Sigmoid colon (tissue), 7 donors: ENCODE data around the gene ADA. TPM values are rescaled to one million over a fixed set of nuclear protein-coding genes. Genes with fewer than 3 reads are reported as not detected.

Source experiments
- DNase-seq: peaks from one replicate; pipeline ENCODE4 v3.0.0-alpha.2; 2019
- H3K27ac ChIP-seq, 4 donors: fragments of 200-600 bp; sonication (generic); one replicate each; pipeline ENCODE4 v1.5.1; 2016 to 2019; ENCODE audit warnings: mild to moderate bottlenecking in 1 of 4
- H3K27me3 ChIP-seq, 3 donors: fragments of 200-600 bp; sonication (generic); one replicate each; pipeline ENCODE4 v1.5.1; 2019; ENCODE audit warnings: mild to moderate bottlenecking in 1 of 3
- H3K36me3 ChIP-seq, 4 donors: fragments of 200-600 bp; sonication (generic); one replicate each; pipeline ENCODE4 v1.5.1; 2016 to 2019
- H3K4me1 ChIP-seq, 4 donors: fragments of 200-600 bp; sonication (generic); one replicate each; pipeline ENCODE4 v1.5.1; 2017 to 2019
- H3K4me3 ChIP-seq, 4 donors: fragments of 200-600 bp; sonication (generic); one replicate each; pipeline ENCODE4 v1.5.1; 2017 to 2019; ENCODE audit warnings: mild to moderate bottlenecking in 2 of 4, moderate library complexity in 1 of 4
- H3K9me3 ChIP-seq, 4 donors: fragments of 200-600 bp in 3 of 4; sonication (generic) in 3 of 4; one replicate each; pipeline versions ENCODE4 v1.5.1 to v1.6.1; 2013 to 2019
- EP300 ChIP-seq, 4 donors: sonication (generic); formaldehyde crosslinking; IDR thresholded peaks; one replicate each; pipeline ENCODE4 v1.6.1; 2017; ENCODE audit warnings: antibody characterized with exemption in 4 of 4
- POLR2A ChIP-seq, 2 donors: fragments of 450-650 bp; IDR thresholded peaks; one replicate each; pipeline ENCODE4 v1.6.1; 2016; ENCODE audit warnings: antibody characterized with exemption in 2 of 2, mild to moderate bottlenecking in 2 of 2, moderate library complexity in 2 of 2
- POLR2AphosphoS5 ChIP-seq, 4 donors: sonication (generic); formaldehyde crosslinking; IDR thresholded peaks; one replicate each; pipeline ENCODE4 v1.6.1; 2017; ENCODE audit warnings: antibody characterized with exemption in 4 of 4
- WGBS, 2 donors: extraction: QIAGEN DNeasy Blood & Tissue Kit; methylation state at CpG; one replicate each; pipeline ENCODE4 v1.1.7; 2013; 5-methylcytosine and 5-hydroxymethylcytosine counted together
- intact Hi-C: fragments of 100-400 bp; cut with DNase I; formaldehyde crosslinking; loops from one replicate; pipeline ENCODE4 v1.15.1; 2023
- polyA plus RNA-seq, 3 donors: library from polyadenylated mRNA; stranded (reverse); fragments of 200-250 nt; gene quantifications; one replicate each; pipeline ENCODE4 v1.2.3, GENCODE V29; 2013
- total RNA-seq, 4 donors: library from RNA; depleted of rRNA; stranded (reverse); fragments of >200 nt; gene quantifications; one replicate each; pipeline ENCODE4 v1.1.0, GENCODE V29; 2016
- TF ChIP-seq, protein P1 (sequence below), 4 experiments: fragments of 450-650 bp in 3 of 4; fragments of 200-600 bp in 1 of 4; IDR thresholded peaks; one replicate each; pipeline ENCODE4 v1.5.1; 2016 to 2019; ENCODE audit warnings: antibody characterized with exemption in 4 of 4, mild to moderate bottlenecking in 3 of 4, moderate library complexity in 2 of 4
- donor health status: healthy with polysubstance abuse.
- donor health status: Bipolar disorder and iron deficiency.
- donor health status: healthy.

Gene ADA
- total and polyA plus RNA-seq, 7 donors, result 2.5 to 17.1 (median 11.1) TPM

DNA sequence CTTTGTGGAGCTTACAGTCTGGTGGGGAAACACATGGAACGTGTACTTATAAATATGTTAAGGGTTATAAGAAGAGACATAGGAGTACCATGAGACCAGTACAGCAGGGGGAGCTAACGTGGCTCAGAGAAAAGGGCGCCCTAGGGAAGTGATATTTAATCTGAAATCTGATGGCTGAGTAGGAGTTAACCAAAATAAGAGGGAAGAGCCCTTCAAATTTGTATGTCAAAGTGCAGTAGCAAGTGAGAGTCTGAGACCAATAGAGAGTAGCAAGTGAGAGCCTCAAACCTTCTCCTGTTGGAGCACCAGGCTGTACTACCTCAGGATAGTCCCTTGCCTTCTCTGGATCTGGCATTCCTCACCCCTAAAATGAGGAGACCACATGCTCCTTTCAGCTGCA is 75.2 kb downstream of the ADA start:
- DNase-seq, result no peak
- intact Hi-C loops, result no loop called here
- WGBS, 2 donors, result 44 to 66% methylated on average over 3 of the region's 3 CpGs
- no peak overlapping the region for H3K4me3 ChIP-seq
- no peaks in the 10 kb centered on the region for H3K36me3 ChIP-seq
- TF ChIP-seq, protein P1, sequence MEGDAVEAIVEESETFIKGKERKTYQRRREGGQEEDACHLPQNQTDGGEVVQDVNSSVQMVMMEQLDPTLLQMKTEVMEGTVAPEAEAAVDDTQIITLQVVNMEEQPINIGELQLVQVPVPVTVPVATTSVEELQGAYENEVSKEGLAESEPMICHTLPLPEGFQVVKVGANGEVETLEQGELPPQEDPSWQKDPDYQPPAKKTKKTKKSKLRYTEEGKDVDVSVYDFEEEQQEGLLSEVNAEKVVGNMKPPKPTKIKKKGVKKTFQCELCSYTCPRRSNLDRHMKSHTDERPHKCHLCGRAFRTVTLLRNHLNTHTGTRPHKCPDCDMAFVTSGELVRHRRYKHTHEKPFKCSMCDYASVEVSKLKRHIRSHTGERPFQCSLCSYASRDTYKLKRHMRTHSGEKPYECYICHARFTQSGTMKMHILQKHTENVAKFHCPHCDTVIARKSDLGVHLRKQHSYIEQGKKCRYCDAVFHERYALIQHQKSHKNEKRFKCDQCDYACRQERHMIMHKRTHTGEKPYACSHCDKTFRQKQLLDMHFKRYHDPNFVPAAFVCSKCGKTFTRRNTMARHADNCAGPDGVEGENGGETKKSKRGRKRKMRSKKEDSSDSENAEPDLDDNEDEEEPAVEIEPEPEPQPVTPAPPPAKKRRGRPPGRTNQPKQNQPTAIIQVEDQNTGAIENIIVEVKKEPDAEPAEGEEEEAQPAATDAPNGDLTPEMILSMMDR (IDR thresholded peaks at IDR 0.05), result no peak
- no peak for TF ChIP-seq EP300 (IDR thresholded peaks at IDR 0.05)
- no peak for TF ChIP-seq POLR2AphosphoS5 (IDR thresholded peaks at IDR 0.05)
- no peak for TF ChIP-seq POLR2A (IDR thresholded peaks at IDR 0.05)
- no peaks in the 10 kb centered on the region for H3K9me3 ChIP-seq
- H3K27me3 ChIP-seq, result no peaks in the 10 kb centered on the region
- peaks cover 0 to 99% (median 92%) of the 10 kb centered on the region in 4 donors for H3K4me1 ChIP-seq
- peak overlapping the region in 3 of 4 donors; percentile 81 to 95 (median 92) for H3K27ac ChIP-seq

DNA sequence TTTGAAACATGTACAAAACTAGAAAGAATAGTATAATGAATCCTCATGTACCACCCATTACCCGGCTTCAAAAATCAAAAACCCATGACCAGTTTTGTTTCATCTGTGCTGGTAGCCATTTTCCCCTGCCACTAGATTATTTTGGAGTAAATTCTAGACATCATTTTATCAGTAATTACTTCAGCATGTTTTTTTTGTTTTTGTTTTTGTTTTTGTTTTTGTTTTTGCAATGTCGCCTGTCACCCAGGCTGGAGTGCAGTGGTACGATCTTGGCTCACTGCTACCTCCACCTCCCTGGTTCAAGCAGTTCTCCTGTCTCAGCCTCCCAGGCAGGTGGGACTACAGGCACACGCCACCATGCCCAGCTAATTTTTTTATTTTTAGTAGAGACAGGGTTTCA is 77.1 kb downstream of the ADA start:
- Histone ChIP-seq H3K27ac (peak overlapping the region; percentile 81 to 95 (median 92)), H3K27me3 (no peaks in the 10 kb centered on the region)
- intact Hi-C loops, result loop anchor here (5.0 kb wide), 1 partner anchor 33 kb away; no protein-coding TSS in a partner anchor

GRCh38 chr20:44573501-44573869 is 78.0 kb downstream of the ADA start:
- Histone ChIP-seq H3K27me3 (no peaks in the 10 kb centered on the region), H3K4me3 (peak overlapping the region in 1 of 4 donors; percentile 13), H3K27ac (peak overlapping the region; percentile 81 to 95 (median 92)), H3K9me3 (no peaks in the 10 kb centered on the region), H3K4me1 (peaks cover 0 to 85% (median 79%) of the 10 kb centered on the region in 4 donors), H3K36me3 (no peaks in the 10 kb centered on the region)
- WGBS, 2 donors, result 91 to 94% methylated on average over 2 of the region's 2 CpGs
- TF ChIP-seq POLR2AphosphoS5 (IDR thresholded peaks at IDR 0.05) (no peak), EP300 (IDR thresholded peaks at IDR 0.05) (no peak), POLR2A (IDR thresholded peaks at IDR 0.05) (no peak)
- TF ChIP-seq, protein P1 (IDR thresholded peaks at IDR 0.05), result no peak
- intact Hi-C loops, result loop anchor here (5.0 kb wide), 1 partner anchor 34 kb away; no protein-coding TSS in a partner anchor
- DNase-seq, result no peak

More for the DNA sequence above, 77.1 kb downstream of the ADA start:
- Histone ChIP-seq H3K9me3 (no peaks in the 10 kb centered on the region), H3K4me1 (peaks cover 0 to 94% (median 88%) of the 10 kb centered on the region in 4 donors), H3K36me3 (no peaks in the 10 kb centered on the region), H3K4me3 (no peak overlapping the region)
- TF ChIP-seq POLR2A (IDR thresholded peaks at IDR 0.05) (no peak), EP300 (IDR thresholded peaks at IDR 0.05) (no peak), POLR2AphosphoS5 (IDR thresholded peaks at IDR 0.05) (no peak)
- TF ChIP-seq, protein P1 (IDR thresholded peaks at IDR 0.05), result no peak
- no peak for DNase-seq
- 94 to 96% methylated on average over 4 of the region's 4 CpGs for WGBS, 2 donors

DNA sequence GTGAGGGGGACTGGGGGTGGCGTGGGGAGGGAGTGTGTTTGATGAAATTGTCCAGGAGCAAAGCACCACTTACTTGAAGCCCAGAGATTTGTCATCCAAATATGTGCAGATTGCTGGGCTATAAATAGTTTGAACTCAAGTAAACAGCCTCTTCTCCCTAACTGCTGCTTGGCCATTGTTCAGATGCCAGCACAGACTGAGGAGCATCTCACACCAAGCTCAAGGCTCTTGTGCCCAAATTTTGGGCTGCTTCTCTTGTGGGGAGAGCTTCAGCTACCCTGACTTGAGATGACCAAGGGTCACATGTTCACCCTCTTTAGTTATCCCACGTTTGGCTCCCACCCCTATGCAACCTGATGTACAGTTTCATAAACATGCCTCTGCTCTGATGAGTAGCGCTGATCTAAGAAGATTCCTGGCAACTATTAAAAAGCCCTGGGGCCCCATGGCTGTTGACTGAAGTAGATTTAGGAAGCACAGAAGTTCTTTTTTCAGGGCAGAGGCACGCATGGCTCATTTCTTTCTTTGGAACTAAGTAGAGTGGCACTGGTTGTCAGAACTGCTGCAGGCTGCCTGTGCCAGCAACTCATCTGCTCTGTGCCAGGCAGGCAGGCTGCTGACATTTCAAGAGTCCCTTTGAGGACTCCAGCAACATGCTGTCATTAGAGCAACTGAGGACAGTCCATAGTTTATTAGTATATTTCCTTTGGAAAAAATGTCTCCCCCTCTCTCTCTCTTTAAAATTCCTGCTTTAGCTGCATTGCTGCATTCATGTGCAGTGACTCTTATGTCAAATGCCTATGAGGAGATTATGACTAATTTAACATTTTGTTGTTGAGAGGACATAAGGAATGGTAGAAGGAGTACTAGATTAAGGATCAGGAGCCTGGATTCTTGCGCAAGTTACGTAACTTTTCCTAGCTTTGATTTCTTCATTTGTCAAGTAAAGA is 78.7 kb downstream of the ADA start:
- WGBS, 2 donors, result 52 to 59% methylated on average over 6 of the region's 6 CpGs
- DNase-seq, result peak; percentile 86
- Histone ChIP-seq H3K27ac (peak overlapping the region; percentile 81 to 95 (median 92)), H3K27me3 (no peaks in the 10 kb centered on the region), H3K36me3 (no peaks in the 10 kb centered on the region), H3K4me3 (peak overlapping the region in 1 of 4 donors; percentile 13), H3K4me1 (peaks cover 0 to 80% (median 79%) of the 10 kb centered on the region in 4 donors), H3K9me3 (no peaks in the 10 kb centered on the region)
- intact Hi-C loops, result loop anchor here (5.0 kb wide), 1 partner anchor 34 kb away; no protein-coding TSS in a partner anchor
- TF ChIP-seq EP300 (IDR thresholded peaks at IDR 0.05) (peak in 2 of 4 donors; percentile 23 to 64), POLR2AphosphoS5 (IDR thresholded peaks at IDR 0.05) (peak in 3 of 4 donors; percentile 58 to 69 (median 61)), POLR2A (IDR thresholded peaks at IDR 0.05) (no peak)
- TF ChIP-seq, protein P1 (IDR thresholded peaks at IDR 0.05), result no peak
